Lung (tissue), 12 donors: ENCODE results near the gene TOR1A. TPM values are rescaled to one million over a fixed set of nuclear protein-coding genes. Genes with fewer than 3 reads are reported as not detected.

Source experiments
- ATAC-seq: fragments of 200-7000 bp; cut with Tn5 transposase; one replicate; pipeline ENCODE4 v1.9.1; 2020; ENCODE audit warnings: moderate number of reproducible peaks; ENCODE audit not compliant: insufficient read depth, low FRiP score
- DNase-seq, 3 donors: peaks; one replicate each; pipeline ENCODE4 v3.0.0-alpha.2; 2013 to 2017
- H3K27ac ChIP-seq, 2 donors: one replicate each; pipeline ENCODE4 v1.5.1; 2013; ENCODE audit warnings: mild to moderate bottlenecking in 2 of 2, moderate library complexity in 2 of 2, control low read depth in 1 of 2, inconsistent platforms in 1 of 2, low read depth in 1 of 2, low read length in 1 of 2
- H3K27me3 ChIP-seq, 3 donors: one replicate each; pipeline ENCODE4 v1.5.1; 2013; ENCODE audit warnings: low read length in 2 of 3; ENCODE audit not compliant: control insufficient read depth in 3 of 3, insufficient read depth in 3 of 3
- H3K36me3 ChIP-seq, 4 donors: one replicate each; pipeline ENCODE4 v1.5.1; 2013; ENCODE audit warnings: low read length in 4 of 4, mild to moderate bottlenecking in 1 of 4, moderate library complexity in 1 of 4; ENCODE audit not compliant: control insufficient read depth in 4 of 4, insufficient read depth in 4 of 4
- H3K4me1 ChIP-seq, 5 donors: one replicate each; pipeline ENCODE4 v1.5.1; 2013; ENCODE audit warnings: low read length in 5 of 5, mild to moderate bottlenecking in 2 of 5, moderate library complexity in 1 of 5; ENCODE audit not compliant: control insufficient read depth in 5 of 5, insufficient read depth in 5 of 5
- H3K4me3 ChIP-seq: one replicate; pipeline ENCODE4 v1.5.1; 2013; ENCODE audit warnings: mild to moderate bottlenecking, control low read depth, moderate library complexity
- H3K9ac ChIP-seq, 2 donors: one replicate each; pipeline ENCODE4 v1.5.1; 2013; ENCODE audit warnings: low read length in 2 of 2, control low read depth in 1 of 2; ENCODE audit not compliant: insufficient read depth in 1 of 2
- H3K9me3 ChIP-seq, 4 donors: one replicate each; pipeline ENCODE4 v1.5.1; 2013; ENCODE audit warnings: low read length in 3 of 4, mild to moderate bottlenecking in 1 of 4, moderate library complexity in 1 of 4; ENCODE audit not compliant: control insufficient read depth in 4 of 4, insufficient read depth in 3 of 4
- CTCF ChIP-seq: IDR thresholded peaks from 2 replicates; pipeline ENCODE4 v1.5.1; 2012; ENCODE audit warnings: mild to moderate bottlenecking; ENCODE audit errors: control extremely low read depth, extremely low read depth
- WGBS, 2 donors: extraction: QIAGEN DNeasy Blood & Tissue Kit; methylation state at CpG; one replicate each; pipeline ENCODE4 v1.1.7; 2013; 5-methylcytosine and 5-hydroxymethylcytosine counted together
- polyA plus RNA-seq, 2 donors: library from polyadenylated mRNA; stranded (reverse); fragments of 200-250 nt; gene quantifications; one replicate each; pipeline ENCODE4 v1.2.1, GENCODE V29; 2013
- total RNA-seq, 2 donors: library from RNA; depleted of rRNA in 1 of 2; stranded (reverse); fragments of >200 nt in 1 of 2; gene quantifications; one replicate each; pipeline ENCODE4 v1.2.1, GENCODE V29; 2014 to 2021
- donor health status: control.
- donor health status: control.
- donor health status: Bipolar disorder and iron deficiency.
- donor health status: healthy.
- donor health status: DM: yes; HTN: yes; CAD: no.

The TOR1A gene
- total and polyA plus RNA-seq, 4 donors: 19.1 to 41.8 (median 28.4) TPM

- ATAC-seq: peak; percentile 53
These were observed 45.0 kb upstream of the TOR1A start for GRCh38 chr9:129868872-129869486.

GRCh38 chr9:129868023-129868871 lies 44.3 kb upstream of the TOR1A start:
- 89 to 94% methylated on average over 48 of the region's 48 CpGs for WGBS, 2 donors
- no peak for DNase-seq
- Histone ChIP-seq H3K4me3 (no peak overlapping the region), H3K4me1 (no peaks in the 10 kb centered on the region), H3K36me3 (peaks cover 0 to 41% (median 6%) of the 10 kb centered on the region in 4 donors), H3K27ac (peak overlapping the region in 1 of 2 donors; percentile 7), H3K9me3 (no peaks in the 10 kb centered on the region), H3K27me3 (no peaks in the 10 kb centered on the region), H3K9ac (no peak overlapping the region)
- TF ChIP-seq CTCF: no peak
- ATAC-seq: no peak

More at GRCh38 chr9:129868872-129869486, 45.0 kb upstream of the TOR1A start:
- Histone ChIP-seq H3K9ac (no peak overlapping the region), H3K4me1 (no peaks in the 10 kb centered on the region), H3K36me3 (peaks cover 0 to 43% (median 6%) of the 10 kb centered on the region in 4 donors), H3K27me3 (no peaks in the 10 kb centered on the region), H3K9me3 (no peaks in the 10 kb centered on the region), H3K4me3 (no peak overlapping the region), H3K27ac (peak overlapping the region in 1 of 2 donors; percentile 7)
- TF ChIP-seq CTCF: no peak
- 79 to 84% methylated on average over 28 of the region's 28 CpGs for WGBS, 2 donors
- DNase-seq: no peak

GRCh38 chr9:129867136-129868022 lies 43.4 kb upstream of the TOR1A start:
- TF ChIP-seq CTCF: no peak
- H3K27ac ChIP-seq: no peak overlapping the region
- peaks cover 0 to 45% (median 6%) of the 10 kb centered on the region in 4 donors for H3K36me3 ChIP-seq
- ATAC-seq (no peak), DNase-seq (no peak)
- H3K4me1 ChIP-seq: no peaks in the 10 kb centered on the region
- no peak overlapping the region for H3K4me3 ChIP-seq
- no peak overlapping the region for H3K9ac ChIP-seq
- H3K9me3 ChIP-seq: no peaks in the 10 kb centered on the region
- WGBS, 2 donors: 77 to 86% methylated on average over 16 to 17 of the region's 17 CpGs
- no peaks in the 10 kb centered on the region for H3K27me3 ChIP-seq
